ENCODE data around the gene ZC3H8.
"Not testable (repeated sequence)": the region's sequence is repeated elsewhere in the genome, so short reads cannot be mapped to it uniquely, and the experiment has no call there.

ZC3H8 gene

GRCh38 chr2:112259509-112260294 is 4.9 kb upstream of the ZC3H8 start:
- DNase-seq, result peak; percentile 62

GRCh38 chr2:112257575-112257974 is 2.7 kb upstream of the ZC3H8 start:
- DNase-seq, result peak; percentile 12

GRCh38 chr2:112256654-112257053 is 1.8 kb upstream of the ZC3H8 start:
- no peak for DNase-seq

GRCh38 chr2:112255875-112256274 is 1.0 kb upstream of the ZC3H8 start:
- DNase-seq, result no peak

GRCh38 chr2:112253261-112253815 is 1.5 kb downstream of the ZC3H8 start:
- no peak for DNase-seq

GRCh38 chr2:112251271-112251670 is 3.6 kb downstream of the ZC3H8 start:
- DNase-seq, result no peak

GRCh38 chr2:112244854-112245253 is 10.0 kb downstream of the ZC3H8 start:
- no peak for DNase-seq

- DNase-seq, result no peak
These were observed 11.6 kb downstream of the ZC3H8 start for GRCh38 chr2:112243233-112243632.

- no peak for DNase-seq
These were observed 12.5 kb downstream of the ZC3H8 start for GRCh38 chr2:112242384-112242783.

- DNase-seq, result no peak
These were observed 15.0 kb downstream of the ZC3H8 start for GRCh38 chr2:112239862-112240261.

- DNase-seq, result no peak
These were observed 24.5 kb downstream of the ZC3H8 start for GRCh38 chr2:112230371-112230770.

GRCh38 chr2:112229348-112229747 is 25.5 kb downstream of the ZC3H8 start:
- DNase-seq, result no peak

- no peak for DNase-seq
These were observed 34.0 kb downstream of the ZC3H8 start for GRCh38 chr2:112220831-112221230.

GRCh38 chr2:112220186-112220585 is 34.7 kb downstream of the ZC3H8 start:
- no peak for DNase-seq

- DNase-seq, result no peak
These were observed 37.0 kb downstream of the ZC3H8 start for GRCh38 chr2:112217854-112218253.

- DNase-seq, result no peak
These were observed 38.7 kb downstream of the ZC3H8 start for GRCh38 chr2:112216167-112216566.

- DNase-seq, result not testable (repeated sequence)
These were observed 46.9 kb downstream of the ZC3H8 start for GRCh38 chr2:112207905-112208304.

- peak; percentile 34 for DNase-seq
These were observed 50.4 kb downstream of the ZC3H8 start for GRCh38 chr2:112204411-112204810.

GRCh38 chr2:112201696-112202430 is 53.0 kb downstream of the ZC3H8 start:
- no peak for DNase-seq

- no peak for DNase-seq
These were observed 55.7 kb downstream of the ZC3H8 start for GRCh38 chr2:112199188-112199587.

GRCh38 chr2:112198780-112199179 is 56.1 kb downstream of the ZC3H8 start:
- no peak for DNase-seq

GRCh38 chr2:112197868-112198267 is 57.0 kb downstream of the ZC3H8 start:
- DNase-seq, result no peak

GRCh38 chr2:112195950-112196349 is 58.9 kb downstream of the ZC3H8 start:
- no peak for DNase-seq

GRCh38 chr2:112195167-112195766 is 59.6 kb downstream of the ZC3H8 start:
- DNase-seq, result no peak
